Urinary bladder (tissue), 4 donors: ENCODE data around the gene HOMER1. TPM values are rescaled to one million over a fixed set of nuclear protein-coding genes. Genes with fewer than 3 reads are reported as not detected.

ENCODE experiments used
- DNase-seq: peaks from one replicate; pipeline ENCODE4 v3.0.0-alpha.2; 2015; ENCODE audit errors: extremely low spot score
- H3K27ac ChIP-seq: one replicate; pipeline ENCODE4 v1.5.1; 2013; ENCODE audit warnings: low read depth, mild to moderate bottlenecking, moderate library complexity
- H3K36me3 ChIP-seq: one replicate; pipeline ENCODE4 v1.6.1; 2013; ENCODE audit warnings: mild to moderate bottlenecking, moderate library complexity; ENCODE audit not compliant: insufficient read depth
- H3K4me1 ChIP-seq: one replicate; pipeline ENCODE4 v1.6.1; 2013; ENCODE audit warnings: mild to moderate bottlenecking, moderate library complexity; ENCODE audit not compliant: insufficient read depth
- H3K4me3 ChIP-seq: one replicate; pipeline ENCODE4 v1.5.1; 2013; ENCODE audit warnings: low read depth, low read length
- WGBS: extraction: QIAGEN DNeasy Blood & Tissue Kit; methylation state at CpG from one replicate; pipeline ENCODE4 v1.1.7; 2013; 5-methylcytosine and 5-hydroxymethylcytosine counted together
- polyA plus RNA-seq: library from polyadenylated mRNA; stranded (reverse); fragments of 200-250 nt; gene quantifications from one replicate; pipeline ENCODE4 v1.2.3, GENCODE V29; 2013
- total RNA-seq: library from RNA; depleted of rRNA; stranded (reverse); fragments of >200 nt; gene quantifications from one replicate; pipeline ENCODE4 v1.2.3, GENCODE V29; 2014
- donor health status: healthy with polysubstance abuse.
- donor health status: healthy.

HOMER1 gene
- total and polyA plus RNA-seq, 2 donors, result 2.0 to 20.5 TPM

GRCh38 chr5:79464278-79464677, 49.7 kb downstream of the HOMER1 start:
- Histone ChIP-seq H3K27ac (no peak overlapping the region), H3K4me1 (no peaks in the 10 kb centered on the region), H3K4me3 (no peak overlapping the region), H3K36me3 (no peaks in the 10 kb centered on the region)
- DNase-seq, result no peak
- WGBS, result 70% methylated on average over 3 of the region's 3 CpGs

GRCh38 chr5:79459626-79460025, 54.3 kb downstream of the HOMER1 start:
- peaks cover 3% of the 10 kb centered on the region for H3K36me3 ChIP-seq
- no peak for DNase-seq
- 72% methylated on average over 2 of the region's 2 CpGs for WGBS
- no peak overlapping the region for H3K27ac ChIP-seq
- no peak overlapping the region for H3K4me3 ChIP-seq
- H3K4me1 ChIP-seq, result no peaks in the 10 kb centered on the region

- Histone ChIP-seq H3K36me3 (peaks cover 3% of the 10 kb centered on the region), H3K4me1 (no peaks in the 10 kb centered on the region), H3K4me3 (no peak overlapping the region), H3K27ac (no peak overlapping the region)
- DNase-seq, result no peak
- 86% methylated on average over 2 of the region's 2 CpGs for WGBS
Observed at GRCh38 chr5:79456890-79457583, 56.9 kb downstream of the HOMER1 start.

GRCh38 chr5:79456400-79456799, 57.5 kb downstream of the HOMER1 start:
- no peak for DNase-seq
- Histone ChIP-seq H3K4me1 (no peaks in the 10 kb centered on the region), H3K4me3 (no peak overlapping the region), H3K27ac (no peak overlapping the region), H3K36me3 (peaks cover 3% of the 10 kb centered on the region)

GRCh38 chr5:79454043-79454442, 59.9 kb downstream of the HOMER1 start:
- WGBS, result 50% methylated on average over 4 of the region's 4 CpGs
- Histone ChIP-seq H3K4me3 (no peak overlapping the region), H3K36me3 (peaks cover 3% of the 10 kb centered on the region), H3K27ac (no peak overlapping the region), H3K4me1 (no peaks in the 10 kb centered on the region)
- DNase-seq, result no peak

- Histone ChIP-seq H3K36me3 (peaks cover 3% of the 10 kb centered on the region), H3K4me3 (no peak overlapping the region), H3K27ac (no peak overlapping the region), H3K4me1 (no peaks in the 10 kb centered on the region)
- WGBS, result 34% methylated on average over 2 of the region's 2 CpGs
- DNase-seq, result no peak
Observed at GRCh38 chr5:79448336-79448735, 65.6 kb downstream of the HOMER1 start.

- Histone ChIP-seq H3K36me3 (no peaks in the 10 kb centered on the region), H3K4me3 (no peak overlapping the region), H3K27ac (no peak overlapping the region), H3K4me1 (no peaks in the 10 kb centered on the region)
- no peak for DNase-seq
- 69% methylated on average over 2 of the region's 2 CpGs for WGBS
Observed at GRCh38 chr5:79436821-79437220, 77.1 kb downstream of the HOMER1 start.

- no peaks in the 10 kb centered on the region for H3K4me1 ChIP-seq
- H3K36me3 ChIP-seq, result no peaks in the 10 kb centered on the region
- 96% methylated on average over 3 of the region's 3 CpGs for WGBS
- no peak overlapping the region for H3K4me3 ChIP-seq
- no peak overlapping the region for H3K27ac ChIP-seq
- DNase-seq, result no peak
Observed at GRCh38 chr5:79436224-79436623, 77.7 kb downstream of the HOMER1 start.

GRCh38 chr5:79430196-79430595, 83.7 kb downstream of the HOMER1 start:
- H3K4me3 ChIP-seq, result no peak overlapping the region
- H3K27ac ChIP-seq, result no peak overlapping the region
- H3K4me1 ChIP-seq, result no peaks in the 10 kb centered on the region
- no peaks in the 10 kb centered on the region for H3K36me3 ChIP-seq
- DNase-seq, result no peak

GRCh38 chr5:79423296-79423695, 90.6 kb downstream of the HOMER1 start:
- DNase-seq, result no peak
- WGBS, result 76% methylated on average over 3 of the region's 3 CpGs
- Histone ChIP-seq H3K4me3 (no peak overlapping the region), H3K36me3 (no peaks in the 10 kb centered on the region), H3K4me1 (no peaks in the 10 kb centered on the region), H3K27ac (no peak overlapping the region)

GRCh38 chr5:79420248-79420647, 93.7 kb downstream of the HOMER1 start:
- DNase-seq, result no peak
- 78% methylated on average over 3 of the region's 3 CpGs for WGBS
- H3K27ac ChIP-seq, result no peak overlapping the region
- H3K4me1 ChIP-seq, result no peaks in the 10 kb centered on the region
- no peaks in the 10 kb centered on the region for H3K36me3 ChIP-seq
- no peak overlapping the region for H3K4me3 ChIP-seq

- DNase-seq, result no peak
- Histone ChIP-seq H3K4me3 (no peak overlapping the region), H3K36me3 (no peaks in the 10 kb centered on the region), H3K27ac (no peak overlapping the region), H3K4me1 (no peaks in the 10 kb centered on the region)
- 71% methylated on average over 5 of the region's 5 CpGs for WGBS
Observed at GRCh38 chr5:79418276-79418675, 95.7 kb downstream of the HOMER1 start.

GRCh38 chr5:79417495-79417894, 96.4 kb downstream of the HOMER1 start:
- H3K4me3 ChIP-seq, result no peak overlapping the region
- DNase-seq, result no peak
- no peaks in the 10 kb centered on the region for H3K36me3 ChIP-seq
- WGBS, result 91% methylated on average over 1 of the region's 1 CpG
- H3K27ac ChIP-seq, result no peak overlapping the region
- H3K4me1 ChIP-seq, result no peaks in the 10 kb centered on the region

GRCh38 chr5:79416499-79416898, 97.4 kb downstream of the HOMER1 start:
- no peak overlapping the region for H3K27ac ChIP-seq
- no peak for DNase-seq
- 80% methylated on average over 2 of the region's 2 CpGs for WGBS
- no peak overlapping the region for H3K4me3 ChIP-seq
- H3K4me1 ChIP-seq, result no peaks in the 10 kb centered on the region
- H3K36me3 ChIP-seq, result no peaks in the 10 kb centered on the region

GRCh38 chr5:79413112-79413511, 100.8 kb downstream of the HOMER1 start:
- no peaks in the 10 kb centered on the region for H3K36me3 ChIP-seq
- no peak overlapping the region for H3K4me3 ChIP-seq
- no peak overlapping the region for H3K27ac ChIP-seq
- no peak for DNase-seq
- H3K4me1 ChIP-seq, result no peaks in the 10 kb centered on the region
